ENCODE results near the gene ANTXRL.
"Not testable (repeated sequence)": the region's sequence is repeated elsewhere in the genome, so short reads cannot be mapped to it uniquely, and the experiment has no call there.

ANTXRL gene

DNA sequence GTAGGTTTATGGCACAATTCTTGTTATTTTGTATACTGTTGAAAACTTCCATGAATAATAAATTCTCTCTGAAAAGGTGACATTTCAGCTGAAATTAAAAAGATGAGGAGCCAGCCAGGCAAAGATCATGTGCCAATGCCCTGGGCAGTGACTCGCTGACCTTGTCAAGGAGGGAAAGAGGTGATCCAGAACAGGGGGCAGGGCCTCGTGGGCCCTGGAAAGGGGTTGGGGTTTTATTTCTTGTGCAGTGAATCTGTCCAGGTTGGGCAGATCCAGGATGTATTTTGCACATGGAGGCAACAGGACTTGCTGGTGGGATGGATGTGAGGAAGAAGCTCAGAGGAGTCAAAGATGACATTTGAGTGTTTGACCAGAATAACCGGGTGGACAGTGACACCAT lies 31.6 kb upstream of the ANTXRL start:
- DNase-seq: not testable (repeated sequence)

DNA sequence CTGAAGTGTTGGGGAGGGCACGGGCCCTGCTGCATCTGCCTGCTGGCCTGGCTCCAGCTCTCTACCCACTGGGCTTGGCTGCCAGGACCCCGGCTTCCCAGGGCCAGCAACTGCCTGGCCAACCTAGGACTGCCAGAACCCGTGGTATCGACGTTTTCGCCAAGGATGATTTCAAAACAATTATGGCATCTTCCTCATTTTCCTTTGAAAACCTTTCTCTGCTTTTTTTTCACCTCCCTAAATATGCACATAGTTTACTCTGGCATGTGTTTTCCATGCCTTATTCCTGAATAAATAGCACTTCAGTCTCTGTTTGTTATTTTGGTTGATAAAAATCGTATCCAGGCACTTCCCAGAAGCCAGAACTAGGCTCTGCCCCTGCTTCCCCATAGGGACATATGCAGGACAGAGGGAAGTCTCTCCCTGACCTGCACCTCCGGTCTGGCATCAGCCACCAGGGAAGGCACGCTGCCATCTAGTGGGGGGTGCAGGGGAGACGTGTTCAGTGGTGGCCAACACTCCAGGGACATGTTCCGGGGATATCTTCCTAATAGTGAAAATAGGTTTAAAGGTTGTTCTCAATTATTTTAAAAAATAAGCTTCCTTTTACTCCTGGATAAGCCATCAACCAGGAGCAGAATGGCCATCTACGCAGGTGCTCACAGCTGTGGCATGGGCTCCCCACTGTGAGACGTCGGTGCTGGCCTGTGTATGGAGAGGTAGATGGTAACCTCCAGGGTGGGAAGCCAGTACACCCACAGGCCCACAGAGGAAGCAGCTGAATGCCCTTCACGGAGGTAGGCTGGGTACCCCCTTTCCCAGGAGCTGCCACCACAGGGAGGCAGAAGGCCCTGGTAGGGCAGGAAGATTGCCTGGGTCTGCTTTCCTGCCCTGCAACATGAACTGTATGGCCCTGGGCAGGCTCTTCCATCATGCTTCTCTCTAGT lies 30.7 kb upstream of the ANTXRL start:
- DNase-seq: peak; percentile 33 to 47

DNA sequence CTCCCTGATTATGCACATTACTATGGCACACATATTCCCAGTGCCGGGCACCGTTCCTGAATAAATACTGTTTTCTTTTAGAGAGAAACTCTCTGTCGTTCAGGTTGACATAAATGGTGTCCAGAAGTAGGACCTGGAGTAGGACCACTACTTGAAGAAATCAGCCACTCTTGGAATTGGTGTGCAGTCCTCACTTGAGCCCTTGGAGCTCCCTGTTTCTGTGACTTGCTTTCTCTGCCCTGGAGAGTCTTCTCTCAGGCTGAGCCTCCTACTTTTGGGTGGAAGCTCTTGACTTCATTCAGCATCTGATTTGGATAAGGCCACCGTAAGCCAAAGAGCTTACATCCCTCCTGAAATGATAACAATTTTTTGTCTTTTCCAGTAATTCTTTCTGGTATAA lies 29.7 kb upstream of the ANTXRL start:
- no peak for DNase-seq

DNA sequence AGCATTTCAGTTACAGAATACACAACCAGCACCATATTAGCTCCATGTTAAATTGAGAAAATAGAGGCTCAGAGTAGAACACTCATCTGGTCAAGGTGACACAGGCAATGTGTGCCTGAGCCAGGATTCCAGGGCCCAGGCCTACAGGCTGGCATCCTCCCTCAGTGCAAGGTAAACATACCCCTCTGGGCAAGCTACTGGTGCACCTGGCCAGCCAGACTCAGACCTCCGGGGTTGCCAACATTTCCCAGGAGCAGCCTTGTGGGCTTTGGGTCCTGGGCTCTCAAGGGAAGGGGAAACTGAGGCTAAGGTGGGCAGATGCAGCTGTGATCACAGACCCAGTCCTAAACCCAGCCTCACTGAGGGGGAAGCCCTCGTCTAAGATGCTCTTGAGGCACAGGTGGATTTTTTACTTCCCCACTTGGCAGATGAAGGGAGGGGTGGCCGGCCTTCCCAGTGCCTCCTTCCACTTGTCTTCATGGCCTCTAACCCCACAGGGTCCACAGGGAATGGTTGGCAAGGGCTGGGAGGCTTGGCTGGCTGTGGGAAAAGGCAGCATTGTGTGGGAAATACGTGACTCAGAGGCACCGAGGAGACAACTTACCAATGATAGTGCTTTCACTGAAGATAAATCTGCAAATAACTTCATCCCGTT lies 23.8 kb upstream of the ANTXRL start:
- DNase-seq: not testable (repeated sequence)

DNA sequence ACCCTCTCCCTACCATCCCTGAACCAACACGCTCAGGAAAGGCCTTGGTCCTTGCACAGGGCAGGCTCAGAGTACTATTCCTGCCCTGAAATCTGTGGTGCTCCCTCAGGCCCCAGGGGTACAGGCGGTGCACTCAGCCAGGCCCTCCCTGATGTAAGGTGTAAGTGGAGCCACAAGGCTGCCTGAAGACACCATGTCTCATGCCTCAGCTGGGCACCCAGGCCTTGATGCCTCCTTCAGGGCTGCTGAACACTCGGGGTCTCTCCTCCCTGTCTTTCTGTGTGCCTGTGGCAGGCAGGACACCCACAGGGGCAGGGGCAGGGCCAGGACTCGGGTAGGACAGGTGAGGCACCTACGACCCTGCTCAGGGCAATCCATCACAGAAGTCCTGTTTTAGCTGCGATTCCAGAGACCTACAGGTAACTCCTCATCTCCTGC lies 22.9 kb upstream of the ANTXRL start:
- no peak for DNase-seq

DNA sequence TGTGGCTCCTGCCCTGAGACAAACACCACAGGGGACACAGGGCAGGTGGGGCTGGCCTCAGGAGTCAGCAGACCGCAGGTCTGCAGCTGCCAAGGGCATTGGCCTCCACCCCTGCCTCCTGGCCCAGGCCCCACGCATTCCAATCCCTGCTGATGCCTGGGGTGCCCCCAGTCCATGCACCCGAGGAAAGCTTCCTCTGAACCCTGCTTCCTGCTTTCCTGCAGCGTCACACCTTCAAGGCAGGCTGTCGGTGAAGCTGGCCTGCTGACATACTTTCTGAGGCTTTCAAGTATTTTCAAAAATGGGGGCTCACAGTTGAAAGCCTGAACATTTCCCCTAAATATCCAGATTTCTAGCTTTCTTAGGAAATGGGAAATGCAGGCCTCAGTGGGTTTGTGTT lies 22.5 kb upstream of the ANTXRL start:
- DNase-seq: no peak

DNA sequence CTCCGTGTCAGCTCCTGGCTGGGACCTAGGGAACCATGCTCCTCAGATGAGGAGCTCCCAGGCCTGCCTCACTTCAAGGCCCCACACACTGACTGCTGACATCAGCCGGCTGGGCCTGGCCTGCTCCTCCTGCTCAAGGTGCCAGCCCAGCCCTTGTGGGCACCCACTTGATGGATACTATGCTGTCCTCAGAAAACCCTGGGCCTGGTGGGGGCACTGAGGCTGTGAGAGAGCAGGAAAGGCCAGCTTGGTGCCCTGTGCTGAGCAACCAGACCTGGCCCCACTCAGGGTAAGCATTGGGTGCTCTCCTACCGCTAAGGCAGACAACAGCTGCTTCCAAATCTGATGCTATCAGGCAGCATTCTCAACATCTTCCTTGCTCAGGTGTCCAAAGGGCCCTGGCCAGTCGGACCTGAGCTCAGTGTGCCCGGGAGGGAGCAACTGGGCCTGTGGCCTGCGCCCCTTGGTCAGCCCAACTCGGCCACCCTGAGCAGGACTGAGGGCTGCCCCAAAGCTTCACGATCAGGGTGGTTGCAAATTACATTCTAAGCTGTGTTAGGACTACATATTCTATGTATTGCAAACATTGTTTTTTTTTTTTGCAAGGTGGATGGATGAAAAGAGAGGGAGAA lies 21.9 kb upstream of the ANTXRL start:
- DNase-seq: no peak

DNA sequence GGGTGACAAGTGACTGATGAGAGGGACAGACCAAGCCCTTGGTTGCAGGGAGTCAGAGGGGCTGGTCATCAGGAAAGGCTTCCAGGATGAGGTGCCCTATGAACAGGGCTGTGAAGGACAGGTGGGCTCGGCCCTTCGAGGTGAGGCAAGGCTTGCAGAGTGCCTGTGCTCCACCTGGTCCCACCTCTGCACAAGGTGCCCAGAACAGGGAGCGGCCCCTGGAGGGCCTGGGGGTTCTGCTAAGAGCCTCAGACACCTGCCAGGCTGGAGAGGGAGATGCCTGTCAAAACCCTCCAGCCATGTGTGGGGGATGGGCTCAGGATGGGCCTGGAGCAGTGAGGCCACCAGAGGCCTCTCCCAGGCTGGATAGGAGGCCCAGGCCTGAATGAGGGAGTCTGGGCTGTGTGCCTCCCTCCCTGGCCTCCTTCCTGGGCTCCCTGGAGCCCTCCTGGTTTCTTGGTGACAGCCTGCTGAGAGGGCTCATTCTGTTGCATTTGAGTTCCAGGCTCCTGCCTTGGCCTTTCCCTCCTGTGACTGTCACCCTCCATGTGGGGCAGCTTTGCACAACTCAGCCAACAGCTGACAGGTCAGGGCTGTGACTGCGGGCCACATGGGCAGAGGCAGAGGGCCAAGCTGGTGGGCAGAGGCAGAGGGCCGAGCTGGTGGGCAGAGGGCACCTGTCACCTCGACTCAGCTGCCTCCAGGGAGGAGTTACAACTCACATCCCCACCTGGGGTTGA lies 21.1 kb upstream of the ANTXRL start:
- not testable (repeated sequence) for DNase-seq

DNA sequence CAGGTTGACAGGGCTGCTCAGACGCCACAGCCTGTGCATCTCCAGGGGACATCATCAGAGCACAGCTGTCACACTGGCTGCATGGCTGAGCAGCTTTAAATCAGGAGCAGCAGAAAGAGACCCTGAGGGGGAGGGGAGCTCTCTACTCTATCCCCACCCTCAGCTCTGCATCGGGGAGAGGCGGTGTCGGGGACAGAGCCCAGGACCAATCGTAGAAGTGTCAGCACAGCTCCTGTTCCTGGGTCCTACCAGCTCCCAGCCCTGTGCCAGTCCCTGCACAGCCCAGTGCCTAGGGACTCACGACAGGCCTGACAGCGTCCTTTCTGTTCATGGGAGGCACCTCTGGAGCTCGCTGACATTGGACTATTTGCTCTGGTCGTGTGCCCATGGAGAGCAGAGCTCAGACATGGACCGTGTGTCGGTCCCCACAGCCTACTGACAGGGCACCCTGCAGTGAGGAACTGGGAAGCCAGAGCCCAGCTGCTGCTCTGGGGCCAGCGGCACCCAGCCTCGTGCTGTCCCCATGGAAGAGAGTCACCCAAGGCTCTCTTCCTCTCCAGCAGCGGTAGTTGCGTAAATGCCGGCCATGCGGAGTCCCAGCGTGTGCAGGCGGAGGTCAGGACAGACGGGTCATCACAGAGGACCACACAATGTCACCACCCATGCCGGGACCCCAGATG lies 20.4 kb upstream of the ANTXRL start:
- peak in 1 of 2 donors; percentile 15 for DNase-seq

DNA sequence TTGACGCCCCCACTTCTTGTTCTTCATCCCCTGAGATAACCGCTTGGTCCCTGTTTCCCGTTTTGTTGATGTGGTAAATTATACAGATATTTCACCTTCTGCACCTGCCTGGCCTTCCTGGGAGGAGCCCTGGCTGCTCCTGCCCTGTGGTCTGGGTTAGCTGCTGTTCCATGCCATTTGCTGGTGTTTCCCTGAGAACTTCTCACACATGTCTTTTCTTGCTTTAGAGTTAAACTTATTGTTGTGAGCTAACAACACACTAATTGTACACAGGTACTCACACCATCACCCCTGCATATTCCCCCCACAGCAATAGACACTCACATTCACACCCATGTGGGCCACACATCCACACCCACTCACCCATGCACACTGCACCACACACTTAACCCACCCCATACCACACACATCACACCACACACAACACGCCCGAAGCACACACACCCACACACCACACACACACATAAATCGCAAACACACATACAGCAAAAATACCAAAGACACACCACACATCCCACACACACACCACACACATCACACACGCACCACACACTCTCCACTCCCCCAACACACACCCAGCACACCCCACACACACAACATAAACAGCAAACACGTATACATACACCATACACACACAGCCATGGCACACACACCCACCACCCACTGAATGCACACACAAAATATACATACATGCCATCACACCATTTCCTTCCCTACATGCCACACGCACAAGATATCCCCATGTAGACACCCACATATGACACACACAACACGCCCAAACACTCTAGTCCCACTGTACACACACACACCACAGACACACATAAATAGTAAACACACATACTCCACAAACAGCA lies 19.4 kb upstream of the ANTXRL start:
- DNase-seq: no peak

DNA sequence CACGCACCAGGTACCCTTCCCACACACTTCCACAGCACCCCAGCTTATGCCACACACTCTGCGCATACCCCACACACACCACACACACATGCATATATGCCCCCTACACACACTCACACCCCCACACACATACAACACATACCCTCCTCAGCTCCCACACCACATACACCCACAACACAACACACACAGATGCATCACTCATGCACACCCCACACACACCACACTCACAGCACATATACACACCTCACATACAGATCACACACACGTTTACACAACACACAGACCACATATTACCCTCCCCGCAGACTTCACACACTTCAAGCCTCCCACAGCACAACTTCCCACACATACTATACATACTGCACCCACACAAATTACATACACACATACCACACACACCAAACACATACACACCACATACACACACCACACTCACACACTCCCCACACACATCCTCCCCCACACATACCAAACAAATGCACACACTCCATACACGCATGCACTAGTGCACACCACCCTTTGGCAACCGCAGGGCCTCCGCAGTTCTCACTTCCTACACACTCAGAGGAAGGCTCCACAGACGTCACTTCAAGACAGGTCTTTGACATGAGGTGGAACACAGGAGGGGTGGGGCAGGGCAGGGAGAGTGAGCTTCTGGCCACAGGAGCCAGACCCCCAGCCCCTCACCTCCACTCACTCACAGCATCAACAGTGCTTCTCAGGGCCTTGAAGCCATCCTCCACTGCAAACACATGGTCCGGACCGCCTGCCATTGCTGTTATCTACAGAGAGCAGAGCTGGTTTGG lies 18.5 kb upstream of the ANTXRL start:
- DNase-seq: peak; percentile 18 to 61

DNA sequence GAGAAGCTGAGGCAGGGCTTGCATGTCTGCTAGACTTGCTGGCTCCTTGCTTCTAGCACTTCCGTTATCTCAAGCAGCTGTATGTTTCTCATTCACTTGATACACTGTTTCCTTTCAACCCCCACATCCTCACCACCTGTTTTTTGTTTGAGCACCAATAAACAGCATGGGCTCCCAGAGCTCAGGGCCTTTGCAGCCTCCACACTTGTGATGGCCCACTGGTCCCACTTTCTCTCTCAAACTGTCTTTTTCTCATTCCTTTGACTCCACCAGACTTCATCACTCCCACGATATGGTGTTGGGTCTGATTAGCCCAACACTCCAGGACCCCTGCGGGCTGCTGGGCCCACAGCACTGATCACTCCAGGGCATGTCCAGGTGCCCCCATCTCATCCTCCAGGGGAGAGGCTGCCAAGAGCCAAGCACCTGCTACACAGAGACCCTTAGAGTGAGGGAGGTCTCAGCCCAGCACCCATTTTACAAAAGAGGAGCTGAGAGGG lies 17.2 kb upstream of the ANTXRL start:
- peak; percentile 22 to 52 for DNase-seq

DNA sequence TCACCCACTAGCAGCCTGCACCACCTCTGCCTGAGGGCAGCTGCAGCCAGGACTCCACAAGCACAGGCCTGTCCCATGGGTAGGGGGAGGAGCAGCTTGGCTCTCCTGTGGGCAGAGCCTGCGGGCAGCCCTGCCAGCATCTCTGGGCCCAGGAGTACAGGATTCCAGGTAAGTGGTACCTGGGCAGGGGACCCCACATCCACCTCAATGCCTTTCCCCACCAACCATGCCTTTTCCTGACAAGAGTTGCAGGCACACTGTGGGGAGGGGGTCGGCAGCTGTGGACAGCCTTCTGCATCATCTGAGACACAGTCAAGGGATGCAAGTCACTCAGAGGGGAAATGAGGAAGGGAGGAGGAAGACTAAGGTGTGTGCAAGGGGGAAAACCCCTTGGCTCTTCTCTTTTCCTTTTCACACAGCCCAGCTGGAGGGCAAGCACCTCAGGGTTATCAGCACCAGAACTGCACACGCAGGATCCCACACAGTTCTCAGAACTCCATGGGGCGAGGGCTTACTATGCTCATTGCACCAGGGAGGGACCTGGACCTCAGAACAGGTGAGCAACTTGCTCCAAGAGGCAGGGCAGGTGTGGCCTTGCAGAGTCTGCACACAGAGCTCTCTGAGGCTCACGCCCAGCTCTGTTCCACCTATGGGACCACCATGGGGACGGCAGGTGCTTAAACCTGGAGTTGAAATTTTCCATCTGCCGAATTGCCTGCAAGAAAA lies 16.5 kb upstream of the ANTXRL start:
- no peak for DNase-seq

DNA sequence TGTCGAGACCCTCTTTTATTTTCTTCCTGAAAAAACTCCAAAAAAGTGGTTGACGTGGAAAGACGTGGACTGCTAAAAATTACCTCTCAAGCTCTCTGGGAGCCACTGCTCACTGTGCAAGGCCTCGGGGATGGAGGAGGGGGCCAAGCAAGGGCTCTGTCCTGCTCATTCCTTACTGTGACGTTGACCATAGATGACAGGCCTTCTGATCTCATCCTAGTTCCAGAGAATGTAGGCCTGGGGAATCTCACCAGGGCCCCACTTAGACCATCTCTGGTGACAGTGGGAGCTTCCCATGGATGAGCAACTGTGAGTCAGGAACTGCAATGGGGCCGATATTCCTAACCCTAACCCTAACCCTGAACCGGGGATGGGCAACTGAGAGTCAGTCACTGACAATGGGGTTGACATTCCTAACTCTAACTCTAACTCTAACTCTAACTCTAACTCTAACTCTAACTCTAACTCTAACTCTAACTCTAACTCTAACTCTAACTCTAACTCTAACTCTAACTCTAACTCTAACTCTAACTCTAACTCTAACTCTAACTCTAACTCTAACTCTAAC lies 15.8 kb upstream of the ANTXRL start:
- not testable (repeated sequence) for DNase-seq

DNA sequence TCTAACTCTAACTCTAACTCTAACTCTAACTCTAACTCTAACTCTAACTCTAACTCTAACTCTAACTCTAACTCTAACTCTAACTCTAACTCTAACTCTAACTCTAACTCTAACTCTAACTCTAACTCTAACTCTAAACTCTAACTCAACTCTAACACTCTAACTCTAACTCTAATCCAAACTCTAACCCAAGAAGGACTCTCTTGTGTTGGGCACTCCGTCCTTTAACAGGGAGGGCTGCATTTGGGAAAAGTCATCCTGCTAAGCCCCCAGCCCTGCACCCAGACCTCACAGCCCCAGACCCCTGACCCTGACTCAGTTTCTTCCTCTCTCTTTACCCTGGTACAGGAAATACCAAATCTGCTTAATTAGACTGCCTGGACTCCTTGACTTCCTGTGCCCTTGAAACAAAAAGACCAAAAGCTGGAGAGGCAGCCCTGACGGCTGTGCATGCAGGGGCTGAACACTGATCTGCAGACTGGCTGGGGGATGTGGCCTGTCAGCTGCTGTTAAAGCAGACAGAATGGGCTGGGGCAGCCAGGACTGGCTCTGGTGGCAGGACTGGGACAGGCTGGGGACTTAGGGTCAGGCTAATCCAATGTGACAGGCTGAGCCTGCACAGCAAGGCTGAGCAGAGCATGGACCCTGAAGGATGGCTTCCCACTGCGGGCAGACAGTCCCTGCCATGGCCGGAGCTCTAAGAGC lies 14.8 kb upstream of the ANTXRL start:
- not testable (repeated sequence) for DNase-seq

DNA sequence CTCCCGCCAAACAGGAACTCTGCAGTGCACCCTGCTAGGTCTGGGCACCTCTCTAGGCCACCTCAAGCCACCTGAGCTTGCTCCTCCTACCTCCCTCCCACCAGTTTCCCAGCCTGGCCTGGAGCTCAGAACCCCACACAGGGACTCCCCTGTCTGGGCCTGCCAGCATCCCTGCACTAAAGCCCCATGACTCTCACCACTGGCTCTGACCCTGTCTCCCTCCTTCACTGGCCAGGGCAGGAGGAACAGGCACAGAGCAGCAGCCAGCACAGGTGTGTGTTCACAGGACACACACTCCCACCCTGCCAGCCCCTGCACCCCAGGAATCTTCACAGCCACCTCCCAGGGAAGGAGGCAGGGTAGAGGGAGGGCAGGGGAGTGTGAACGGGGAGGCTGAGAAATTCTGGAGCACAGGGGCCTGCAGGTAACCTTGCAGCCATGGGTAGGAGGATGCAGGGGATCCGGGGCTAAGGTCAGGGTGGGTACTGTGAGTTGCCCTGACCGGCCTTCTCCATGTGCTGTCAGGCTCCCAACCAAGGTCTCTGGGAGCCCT lies 13.9 kb upstream of the ANTXRL start:
- no peak for DNase-seq

DNA sequence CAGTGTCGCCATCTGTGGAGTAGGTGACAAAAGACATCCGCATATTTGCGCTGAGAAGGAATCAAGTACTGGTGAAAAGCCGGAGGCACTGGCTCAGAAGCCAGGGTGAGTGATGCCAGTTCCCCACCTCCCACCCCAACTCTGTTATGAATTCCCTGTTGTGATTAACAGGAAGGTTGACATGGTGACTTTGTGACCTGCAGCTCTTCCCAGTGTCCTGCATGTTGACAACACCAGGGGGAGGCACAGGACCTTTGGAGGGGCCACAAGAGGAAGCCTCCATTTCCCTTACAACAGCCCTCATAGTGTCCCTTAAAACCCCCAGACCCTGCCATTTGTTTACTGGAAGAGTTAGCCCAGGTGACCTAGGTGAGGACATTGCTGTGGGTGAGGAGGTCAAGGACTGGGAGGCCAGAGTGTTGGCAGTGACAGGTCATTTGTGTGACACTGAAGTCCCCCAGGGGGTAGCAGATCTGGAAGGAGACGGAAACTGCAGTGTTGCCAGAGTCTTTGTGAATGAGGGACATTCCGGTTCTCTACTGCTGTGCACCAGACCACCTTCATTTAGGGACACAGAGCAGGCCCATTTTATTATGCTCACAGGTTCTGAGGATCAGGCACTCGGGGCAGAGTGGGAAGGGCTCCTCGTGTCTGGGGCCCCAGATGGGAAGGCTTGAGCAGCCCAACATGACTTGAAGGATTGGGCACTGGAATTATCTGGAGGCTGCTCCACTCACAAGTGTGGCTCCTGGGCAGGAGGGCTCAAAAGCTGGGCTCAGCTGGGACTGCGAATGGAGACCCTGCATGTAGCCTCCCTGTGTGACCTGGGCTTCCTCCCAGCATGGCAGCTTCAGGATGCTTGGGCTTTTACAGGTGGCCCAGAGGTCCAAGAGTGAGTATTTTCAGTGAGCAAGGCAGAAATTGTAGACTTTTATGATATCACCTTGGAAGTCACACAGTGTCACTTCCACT lies 13.0 kb upstream of the ANTXRL start:
- no peak for DNase-seq

All from CD4-positive, alpha-beta T cell treated with Interleukin-1 beta for 1 hour (primary cell).